ENCODE data around the gene KCNAB1. TPM values are rescaled to one million over a fixed set of nuclear protein-coding genes. Genes with fewer than 3 reads are reported as not detected.
"Not testable (repeated sequence)": the region's sequence is repeated elsewhere in the genome, so short reads cannot be mapped to it uniquely, and the experiment has no call there.

KCNAB1 gene
- total and polyA plus RNA-seq, 4 experiments from 2014 or later, result 0.40 to 0.58 TPM; not detected in 2

GRCh38 chr3:156217674-156218352 is 97.4 kb downstream of the KCNAB1 start:
- H3K4me1 Mint-ChIP-seq, result no peaks in the 10 kb centered on the region
- H3K9me3 Mint-ChIP-seq, result peaks cover 0 to 16% (median 6%) of the 10 kb centered on the region in 8 donors
- ChIA-PET POLR2A (ENCODE audit: partially characterized antibody) (no interaction called here), CTCF (ENCODE audit: partially characterized antibody) (interaction anchor here (0.9 kb wide), 1 partner anchor 112 kb away, joined by 3 read pairs; no protein-coding TSS in a partner anchor)
- H3K36me3 Mint-ChIP-seq, result no peaks in the 10 kb centered on the region
- DNase-seq, result no peak
- no peaks in the 10 kb centered on the region for H3K36me3 ChIP-seq (ENCODE audit: insufficient read depth, low read length)
- H3K4me1 ChIP-seq (ENCODE audit: insufficient read depth, low read length), result no peaks in the 10 kb centered on the region
- H3K27ac ChIP-seq (ENCODE audit: low read depth, low read length), result no peak overlapping the region
- no peaks in the 10 kb centered on the region for H3K9me3 ChIP-seq (ENCODE audit: control insufficient read depth in 1 of 2, low read length in 2 of 2)
- no peaks in the 10 kb centered on the region for H3K27me3 ChIP-seq (ENCODE audit: insufficient read depth, low read length)
- no peak overlapping the region for H3K27ac Mint-ChIP-seq
- no peak overlapping the region for H3K4me3 ChIP-seq (ENCODE audit: low read length in 2 of 2)
- H3K4me3 Mint-ChIP-seq, result no peak overlapping the region
- H3K27me3 Mint-ChIP-seq, result peaks cover 20 to 22% of the 10 kb centered on the region in 2 donors
- intact Hi-C loops (cut with micrococcal nuclease), result no loop called here

GRCh38 chr3:156218353-156218744 is 98.0 kb downstream of the KCNAB1 start:
- ChIA-PET CTCF (ENCODE audit: partially characterized antibody) (no interaction called here), POLR2A (ENCODE audit: partially characterized antibody) (no interaction called here)
- intact Hi-C loops (cut with micrococcal nuclease), result no loop called here
- H3K4me1 Mint-ChIP-seq, result no peaks in the 10 kb centered on the region
- Histone ChIP-seq H3K9me3 (ENCODE audit: control insufficient read depth in 1 of 2, low read length in 2 of 2) (no peaks in the 10 kb centered on the region), H3K4me1 (ENCODE audit: insufficient read depth, low read length) (no peaks in the 10 kb centered on the region), H3K36me3 (ENCODE audit: insufficient read depth, low read length) (no peaks in the 10 kb centered on the region), H3K27ac (ENCODE audit: low read depth, low read length) (no peak overlapping the region), H3K27me3 (ENCODE audit: insufficient read depth, low read length) (no peaks in the 10 kb centered on the region), H3K4me3 (ENCODE audit: low read length in 2 of 2) (no peak overlapping the region)
- peaks cover 0 to 16% (median 6%) of the 10 kb centered on the region in 8 donors for H3K9me3 Mint-ChIP-seq
- no peak overlapping the region for H3K27ac Mint-ChIP-seq
- H3K36me3 Mint-ChIP-seq, result no peaks in the 10 kb centered on the region
- H3K4me3 Mint-ChIP-seq, result no peak overlapping the region
- no peak for DNase-seq
- peaks cover 19 to 22% of the 10 kb centered on the region in 2 donors for H3K27me3 Mint-ChIP-seq

- DNase-seq; H3K27ac Mint-ChIP-seq; H3K9me3 ChIP-seq (ENCODE audit: control insufficient read depth in 1 of 2, low read length in 2 of 2); H3K27me3 ChIP-seq (ENCODE audit: insufficient read depth, low read length); POLR2A ChIA-PET (ENCODE audit: partially characterized antibody); H3K36me3 Mint-ChIP-seq; H3K4me3 Mint-ChIP-seq; H3K36me3 ChIP-seq (ENCODE audit: insufficient read depth, low read length); H3K4me3 ChIP-seq (ENCODE audit: low read length in 2 of 2); intact Hi-C loops (cut with micrococcal nuclease); H3K4me1 Mint-ChIP-seq; H3K4me1 ChIP-seq (ENCODE audit: insufficient read depth, low read length); H3K27ac ChIP-seq (ENCODE audit: low read depth, low read length): not testable (repeated sequence)
- CTCF ChIA-PET (ENCODE audit: partially characterized antibody), result interaction anchor here (1.2 kb wide), 1 partner anchor 9 kb away, joined by 3 read pairs; no protein-coding TSS in a partner anchor
- Mint-ChIP-seq H3K27me3 (peaks cover 10 to 25% of the 10 kb centered on the region in 2 donors), H3K9me3 (peaks cover 0 to 16% (median 6%) of the 10 kb centered on the region in 8 donors)
Measured at GRCh38 chr3:156222381-156222780, 102.0 kb downstream of the KCNAB1 start.

GRCh38 chr3:156224046-156224445 is 103.7 kb downstream of the KCNAB1 start:
- H3K4me1 Mint-ChIP-seq; POLR2A ChIA-PET (ENCODE audit: partially characterized antibody); intact Hi-C loops (cut with micrococcal nuclease); DNase-seq; H3K9me3 ChIP-seq (ENCODE audit: control insufficient read depth in 1 of 2, low read length in 2 of 2); H3K36me3 ChIP-seq (ENCODE audit: insufficient read depth, low read length); H3K27me3 ChIP-seq (ENCODE audit: insufficient read depth, low read length); H3K4me3 ChIP-seq (ENCODE audit: low read length in 2 of 2); H3K4me3 Mint-ChIP-seq; H3K36me3 Mint-ChIP-seq; H3K27ac ChIP-seq (ENCODE audit: low read depth, low read length); H3K4me1 ChIP-seq (ENCODE audit: insufficient read depth, low read length); H3K27ac Mint-ChIP-seq: not testable (repeated sequence)
- Mint-ChIP-seq H3K9me3 (peaks cover 0 to 16% (median 6%) of the 10 kb centered on the region in 8 donors), H3K27me3 (peaks cover 8 to 21% of the 10 kb centered on the region in 2 donors)
- CTCF ChIA-PET (ENCODE audit: partially characterized antibody), result interaction anchor here (1.3 kb wide), 1 partner anchor 19 kb away, joined by 3 read pairs; no protein-coding TSS in a partner anchor

GRCh38 chr3:156226676-156227420 is 106.5 kb downstream of the KCNAB1 start:
- ChIA-PET POLR2A (ENCODE audit: partially characterized antibody) (no interaction called here), CTCF (ENCODE audit: partially characterized antibody) (interaction anchor here (0.9 kb wide), 1 partner anchor 74 kb away, joined by 3 read pairs; no protein-coding TSS in a partner anchor)
- H3K27ac Mint-ChIP-seq, result no peak overlapping the region
- Histone ChIP-seq H3K27ac (ENCODE audit: low read depth, low read length) (no peak overlapping the region), H3K9me3 (ENCODE audit: control insufficient read depth in 1 of 2, low read length in 2 of 2) (no peaks in the 10 kb centered on the region), H3K36me3 (ENCODE audit: insufficient read depth, low read length) (no peaks in the 10 kb centered on the region), H3K4me3 (ENCODE audit: low read length in 2 of 2) (no peak overlapping the region), H3K27me3 (ENCODE audit: insufficient read depth, low read length) (no peaks in the 10 kb centered on the region), H3K4me1 (ENCODE audit: insufficient read depth, low read length) (no peaks in the 10 kb centered on the region)
- peaks cover 2 to 11% of the 10 kb centered on the region in 2 donors for H3K27me3 Mint-ChIP-seq
- peaks cover 0 to 3% (median 0%) of the 10 kb centered on the region in 8 donors for H3K9me3 Mint-ChIP-seq
- no peak for DNase-seq
- no peaks in the 10 kb centered on the region for H3K36me3 Mint-ChIP-seq
- intact Hi-C loops (cut with micrococcal nuclease), result no loop called here
- H3K4me3 Mint-ChIP-seq, result no peak overlapping the region
- H3K4me1 Mint-ChIP-seq, result no peaks in the 10 kb centered on the region

GRCh38 chr3:156227704-156228103 is 107.3 kb downstream of the KCNAB1 start:
- intact Hi-C loops (cut with micrococcal nuclease), result no loop called here
- no peak overlapping the region for H3K27ac ChIP-seq (ENCODE audit: low read depth, low read length)
- ChIA-PET CTCF (ENCODE audit: partially characterized antibody) (no interaction called here), POLR2A (ENCODE audit: partially characterized antibody) (no interaction called here)
- H3K27me3 ChIP-seq (ENCODE audit: insufficient read depth, low read length), result no peaks in the 10 kb centered on the region
- H3K4me1 Mint-ChIP-seq, result no peaks in the 10 kb centered on the region
- H3K9me3 Mint-ChIP-seq, result no peaks in the 10 kb centered on the region
- H3K27me3 Mint-ChIP-seq, result peaks cover 5 to 9% of the 10 kb centered on the region in 2 donors
- no peaks in the 10 kb centered on the region for H3K9me3 ChIP-seq (ENCODE audit: control insufficient read depth in 1 of 2, low read length in 2 of 2)
- H3K4me3 ChIP-seq (ENCODE audit: low read length in 2 of 2), result no peak overlapping the region
- H3K4me3 Mint-ChIP-seq, result no peak overlapping the region
- no peaks in the 10 kb centered on the region for H3K36me3 ChIP-seq (ENCODE audit: insufficient read depth, low read length)
- H3K4me1 ChIP-seq (ENCODE audit: insufficient read depth, low read length), result no peaks in the 10 kb centered on the region
- DNase-seq, result no peak
- H3K27ac Mint-ChIP-seq, result no peak overlapping the region
- H3K36me3 Mint-ChIP-seq, result no peaks in the 10 kb centered on the region

GRCh38 chr3:156230278-156230900 is 110.0 kb downstream of the KCNAB1 start:
- no peak for DNase-seq
- peaks cover 12 to 16% of the 10 kb centered on the region in 2 donors for H3K27me3 Mint-ChIP-seq
- ChIA-PET CTCF (ENCODE audit: partially characterized antibody) (interaction anchor here (1.6 kb wide), 1 partner anchor 15 kb away, joined by 3 read pairs; no protein-coding TSS in a partner anchor), POLR2A (ENCODE audit: partially characterized antibody) (no interaction called here)
- Histone ChIP-seq H3K9me3 (ENCODE audit: control insufficient read depth in 1 of 2, low read length in 2 of 2) (no peaks in the 10 kb centered on the region), H3K4me1 (ENCODE audit: insufficient read depth, low read length) (no peaks in the 10 kb centered on the region), H3K27me3 (ENCODE audit: insufficient read depth, low read length) (no peaks in the 10 kb centered on the region), H3K4me3 (ENCODE audit: low read length in 2 of 2) (no peak overlapping the region), H3K27ac (ENCODE audit: low read depth, low read length) (no peak overlapping the region), H3K36me3 (ENCODE audit: insufficient read depth, low read length) (no peaks in the 10 kb centered on the region)
- H3K36me3 Mint-ChIP-seq, result no peaks in the 10 kb centered on the region
- no peaks in the 10 kb centered on the region for H3K4me1 Mint-ChIP-seq
- no peak overlapping the region for H3K27ac Mint-ChIP-seq
- no peak overlapping the region for H3K4me3 Mint-ChIP-seq
- intact Hi-C loops (cut with micrococcal nuclease), result no loop called here
- H3K9me3 Mint-ChIP-seq, result peaks cover 0 to 2% (median 0%) of the 10 kb centered on the region in 8 donors

Measured in CD4-positive, alpha-beta memory T cell (primary cell).